ENCODE results near the gene LARP1. TPM values are rescaled to one million over a fixed set of nuclear protein-coding genes. Genes with fewer than 3 reads are reported as not detected.

The LARP1 gene
- total RNA-seq, 2 experiments from 2014 or later, result 203 to 213 TPM

- Mint-ChIP-seq H3K4me3 (no peak overlapping the region), H3K9me3 (no peaks in the 10 kb centered on the region), H3K27me3 (no peaks in the 10 kb centered on the region), H3K27ac (peak overlapping the region; percentile 68), H3K36me3 (ENCODE audit: low read depth) (peaks cover 13% of the 10 kb centered on the region), H3K4me1 (peaks cover 47% of the 10 kb centered on the region)
- CTCF ChIA-PET, result interaction anchor here (0.8 kb wide), 1 partner anchor 11 kb away, joined by 3 read pairs; no protein-coding TSS in a partner anchor
- POLR2A ChIA-PET, result no interaction called here
- no peak for DNase-seq
These were observed 18.1 kb downstream of the LARP1 start for GRCh38 chr5:154773326-154773725.

- Mint-ChIP-seq H3K27me3 (no peaks in the 10 kb centered on the region), H3K4me1 (peaks cover 40% of the 10 kb centered on the region), H3K9me3 (no peaks in the 10 kb centered on the region), H3K36me3 (ENCODE audit: low read depth) (peaks cover 7% of the 10 kb centered on the region), H3K27ac (peak overlapping the region; percentile 71), H3K4me3 (no peak overlapping the region)
- no peak for DNase-seq
- ChIA-PET CTCF (interaction anchor here (0.6 to 0.7 kb wide), 2 partner anchors 9 to 117 kb away, joined by 3 to 4 read pairs; no protein-coding TSS in a partner anchor), POLR2A (no interaction called here)
These were observed 21.0 kb downstream of the LARP1 start for GRCh38 chr5:154776167-154776566.

GRCh38 chr5:154778534-154778933 lies 23.4 kb downstream of the LARP1 start:
- Mint-ChIP-seq H3K27ac (no peak overlapping the region), H3K36me3 (ENCODE audit: low read depth) (peaks cover 3% of the 10 kb centered on the region), H3K9me3 (no peaks in the 10 kb centered on the region), H3K4me1 (peaks cover 47% of the 10 kb centered on the region), H3K27me3 (no peaks in the 10 kb centered on the region), H3K4me3 (no peak overlapping the region)
- no peak for DNase-seq
- CTCF ChIA-PET, result interaction anchor here (0.6 to 1.8 kb wide), 5 partner anchors 9 to 476 kb away, joined by 3 to 6 read pairs (median 3); no protein-coding TSS in a partner anchor
- POLR2A ChIA-PET, result no interaction called here

GRCh38 chr5:154779105-154779504 lies 23.9 kb downstream of the LARP1 start:
- Mint-ChIP-seq H3K4me3 (no peak overlapping the region), H3K27ac (no peak overlapping the region), H3K36me3 (ENCODE audit: low read depth) (peaks cover 3% of the 10 kb centered on the region), H3K27me3 (no peaks in the 10 kb centered on the region), H3K4me1 (peaks cover 49% of the 10 kb centered on the region), H3K9me3 (no peaks in the 10 kb centered on the region)
- ChIA-PET POLR2A (no interaction called here), CTCF (interaction anchor here (1.2 to 1.8 kb wide), 3 partner anchors 9 to 18 kb away, joined by 3 to 4 read pairs (median 3); no protein-coding TSS in a partner anchor)
- DNase-seq, result no peak

GRCh38 chr5:154780128-154780527 lies 25.0 kb downstream of the LARP1 start:
- H3K27ac Mint-ChIP-seq, result no peak overlapping the region
- CTCF ChIA-PET, result interaction anchor here (0.6 to 2.8 kb wide), 3 partner anchors 10 to 468 kb away, joined by 3 to 14 read pairs (median 3); no protein-coding TSS in a partner anchor
- peaks cover 5% of the 10 kb centered on the region for H3K36me3 Mint-ChIP-seq (ENCODE audit: low read depth)

GRCh38 chr5:154782326-154782725 lies 27.1 kb downstream of the LARP1 start:
- Mint-ChIP-seq H3K4me1 (peaks cover 60% of the 10 kb centered on the region), H3K27me3 (no peaks in the 10 kb centered on the region), H3K4me3 (no peak overlapping the region), H3K9me3 (no peaks in the 10 kb centered on the region), H3K36me3 (ENCODE audit: low read depth) (peaks cover 2% of the 10 kb centered on the region), H3K27ac (no peak overlapping the region)
- ChIA-PET CTCF (interaction anchor here (1.3 to 2.8 kb wide), 2 partner anchors 12 to 33 kb away, joined by 3 to 14 read pairs; no protein-coding TSS in a partner anchor), POLR2A (no interaction called here)
- no peak for DNase-seq

More at GRCh38 chr5:154780128-154780527, 25.0 kb downstream of the LARP1 start:
- Mint-ChIP-seq H3K9me3 (no peaks in the 10 kb centered on the region), H3K4me1 (peaks cover 52% of the 10 kb centered on the region), H3K27me3 (no peaks in the 10 kb centered on the region), H3K4me3 (no peak overlapping the region)
- POLR2A ChIA-PET, result no interaction called here
- no peak for DNase-seq

- Mint-ChIP-seq H3K4me1 (peaks cover 65% of the 10 kb centered on the region), H3K27ac (no peak overlapping the region), H3K4me3 (no peak overlapping the region), H3K36me3 (ENCODE audit: low read depth) (peaks cover 2% of the 10 kb centered on the region), H3K9me3 (no peaks in the 10 kb centered on the region), H3K27me3 (no peaks in the 10 kb centered on the region)
- ChIA-PET CTCF (interaction anchor here (1.3 to 2.8 kb wide), 2 partner anchors 13 to 33 kb away, joined by 3 to 14 read pairs; no protein-coding TSS in a partner anchor), POLR2A (no interaction called here)
- no peak for DNase-seq
These were observed 27.8 kb downstream of the LARP1 start for GRCh38 chr5:154782812-154783592.

- no peak for DNase-seq
- H3K36me3 Mint-ChIP-seq (ENCODE audit: low read depth), result peaks cover 5% of the 10 kb centered on the region
- H3K9me3 Mint-ChIP-seq, result no peaks in the 10 kb centered on the region
- peaks cover 71% of the 10 kb centered on the region for H3K4me1 Mint-ChIP-seq
- no peak overlapping the region for H3K4me3 Mint-ChIP-seq
- ChIA-PET POLR2A (interaction anchor here (0.6 kb wide), 1 partner anchor 65 kb away, joined by 4 read pairs; no protein-coding TSS in a partner anchor), CTCF (interaction anchor here (1.2 to 1.4 kb wide), 3 partner anchors 11 to 34 kb away, joined by 3 read pairs; no protein-coding TSS in a partner anchor)
- H3K27me3 Mint-ChIP-seq, result no peaks in the 10 kb centered on the region
- no peak overlapping the region for H3K27ac Mint-ChIP-seq
These were observed 28.7 kb downstream of the LARP1 start for GRCh38 chr5:154783774-154784460.

GRCh38 chr5:154784856-154785255 lies 29.7 kb downstream of the LARP1 start:
- POLR2A ChIA-PET, result no interaction called here
- Mint-ChIP-seq H3K36me3 (ENCODE audit: low read depth) (peaks cover 5% of the 10 kb centered on the region), H3K9me3 (no peaks in the 10 kb centered on the region), H3K27me3 (no peaks in the 10 kb centered on the region), H3K4me3 (no peak overlapping the region), H3K4me1 (peaks cover 66% of the 10 kb centered on the region), H3K27ac (peak overlapping the region; percentile 72)
- CTCF ChIA-PET, result interaction anchor here (0.5 to 1.4 kb wide), 3 partner anchors 12 to 40 kb away, joined by 3 to 4 read pairs (median 3); no protein-coding TSS in a partner anchor
- no peak for DNase-seq

- Mint-ChIP-seq H3K27ac (no peak overlapping the region), H3K4me3 (no peak overlapping the region), H3K4me1 (peaks cover 57% of the 10 kb centered on the region), H3K27me3 (no peaks in the 10 kb centered on the region), H3K9me3 (no peaks in the 10 kb centered on the region), H3K36me3 (ENCODE audit: low read depth) (peaks cover 17% of the 10 kb centered on the region)
- CTCF ChIA-PET, result interaction anchor here (0.6 to 0.7 kb wide), 2 partner anchors 51 to 85 kb away, joined by 4 read pairs; no protein-coding TSS in a partner anchor
- no peak for DNase-seq
- POLR2A ChIA-PET, result no interaction called here
These were observed 31.2 kb downstream of the LARP1 start for GRCh38 chr5:154786414-154786813.

GRCh38 chr5:154788212-154788611 lies 33.0 kb downstream of the LARP1 start:
- no peak overlapping the region for H3K4me3 Mint-ChIP-seq
- H3K27me3 Mint-ChIP-seq, result no peaks in the 10 kb centered on the region
- H3K9me3 Mint-ChIP-seq, result no peaks in the 10 kb centered on the region
- DNase-seq, result no peak
- H3K36me3 Mint-ChIP-seq (ENCODE audit: low read depth), result peaks cover 32% of the 10 kb centered on the region
- POLR2A ChIA-PET, result no interaction called here
- CTCF ChIA-PET, result interaction anchor here (1.2 kb wide), 1 partner anchor 9 kb away, joined by 3 read pairs; no protein-coding TSS in a partner anchor
- peak overlapping the region; percentile 79 for H3K27ac Mint-ChIP-seq
- H3K4me1 Mint-ChIP-seq, result peaks cover 48% of the 10 kb centered on the region

- H3K36me3 Mint-ChIP-seq (ENCODE audit: low read depth), result peaks cover 50% of the 10 kb centered on the region
These were observed 36.4 kb downstream of the LARP1 start for GRCh38 chr5:154791535-154791934.

More at GRCh38 chr5:154791535-154791934, 36.4 kb downstream of the LARP1 start:
- peaks cover 23% of the 10 kb centered on the region for H3K4me1 Mint-ChIP-seq
- H3K4me3 Mint-ChIP-seq, result no peak overlapping the region
- no peaks in the 10 kb centered on the region for H3K9me3 Mint-ChIP-seq
- DNase-seq, result no peak
- ChIA-PET CTCF (interaction anchor here (1.0 kb wide), 1 partner anchor 13 kb away, joined by 3 read pairs; no protein-coding TSS in a partner anchor), POLR2A (no interaction called here)
- no peak overlapping the region for H3K27ac Mint-ChIP-seq
- H3K27me3 Mint-ChIP-seq, result no peaks in the 10 kb centered on the region

Measured in activated CD4-positive, alpha-beta T cell treated with anti-CD3 and anti-CD28 coated beads, Interleukin-2, amount 10 ng/mL, durations not matched to agents 7 days and 5 days (primary cell).